RWPE2 (cell line): Measurements from ENCODE around the gene LMO7.

Experiments
- ATAC-seq: fragments of 200-7000 bp; cut with Tn5 transposase; 3 replicates; pipeline ENCODE4 v1.9.1; 2021; ENCODE audit warnings: low read depth
- DNase-seq: peaks from one replicate; pipeline ENCODE4 v3.0.0-alpha.2; 2020; ENCODE audit warnings: low spot score
- H3K27ac ChIP-seq: fragments of 450-650 bp; 2 replicates; pipeline ENCODE4 v1.5.1; 2017; ENCODE audit warnings: mild to moderate bottlenecking; ENCODE audit not compliant: poor library complexity, severe bottlenecking
- H3K27me3 ChIP-seq: fragments of 250-450 bp; sonication (Bioruptor Pico); 2 replicates; pipeline ENCODE4 v1.5.1; 2021; ENCODE audit warnings: mild to moderate bottlenecking, moderate library complexity; ENCODE audit not compliant: insufficient read depth, poor library complexity, severe bottlenecking
- H3K36me3 ChIP-seq: fragments of 250-450 bp; sonication (Bioruptor Pico); 2 replicates; pipeline ENCODE4 v1.5.1; 2020; ENCODE audit warnings: low read depth, mild to moderate bottlenecking, moderate library complexity
- H3K4me1 ChIP-seq: fragments of 250-450 bp; sonication (Bioruptor Pico); 2 replicates; pipeline ENCODE4 v1.5.1; 2021; ENCODE audit warnings: mild to moderate bottlenecking, moderate library complexity; ENCODE audit not compliant: insufficient read depth, poor library complexity, severe bottlenecking
- H3K4me3 ChIP-seq: fragments of 250-450 bp; sonication (Bioruptor Pico); 2 replicates; pipeline ENCODE4 v1.5.1; 2021; ENCODE audit warnings: mild to moderate bottlenecking, moderate library complexity; ENCODE audit not compliant: severe bottlenecking
- H3K9me3 ChIP-seq: fragments of 250-450 bp; sonication (Bioruptor Pico); 2 replicates; pipeline ENCODE4 v1.5.1; 2021; ENCODE audit warnings: mild to moderate bottlenecking, moderate library complexity; ENCODE audit not compliant: severe bottlenecking
- TF ChIP-seq, protein P1 (sequence below): fragments of 450-650 bp; IDR thresholded peaks from one replicate; pipeline ENCODE4 v1.5.1; 2017; ENCODE audit warnings: mild to moderate bottlenecking, moderate library complexity; ENCODE audit not compliant: poor library complexity, severe bottlenecking

Gene LMO7

DNA sequence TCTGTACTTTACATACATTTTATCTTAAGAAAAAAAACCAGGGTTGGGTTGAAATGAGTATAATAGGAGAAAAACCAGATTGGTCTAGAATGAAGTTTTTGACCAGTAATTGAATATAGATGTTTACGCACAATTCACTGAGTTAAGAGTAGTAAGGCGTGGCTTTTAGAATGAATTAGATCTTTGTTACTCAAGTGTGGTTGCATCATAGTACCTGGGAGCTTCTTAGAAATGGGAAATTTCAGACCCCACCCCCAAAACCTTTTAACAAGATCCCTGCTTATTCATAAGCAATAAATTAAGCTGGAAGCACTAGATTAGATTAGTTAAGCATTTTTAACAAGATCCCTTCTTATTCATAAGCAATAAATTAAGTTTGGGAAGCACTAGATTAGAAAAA, 28.7 kb upstream of the LMO7 start:
- ATAC-seq (no peak; the same call in 2 of the 3 replicates), DNase-seq (no peak)
- TF ChIP-seq, protein P1, sequence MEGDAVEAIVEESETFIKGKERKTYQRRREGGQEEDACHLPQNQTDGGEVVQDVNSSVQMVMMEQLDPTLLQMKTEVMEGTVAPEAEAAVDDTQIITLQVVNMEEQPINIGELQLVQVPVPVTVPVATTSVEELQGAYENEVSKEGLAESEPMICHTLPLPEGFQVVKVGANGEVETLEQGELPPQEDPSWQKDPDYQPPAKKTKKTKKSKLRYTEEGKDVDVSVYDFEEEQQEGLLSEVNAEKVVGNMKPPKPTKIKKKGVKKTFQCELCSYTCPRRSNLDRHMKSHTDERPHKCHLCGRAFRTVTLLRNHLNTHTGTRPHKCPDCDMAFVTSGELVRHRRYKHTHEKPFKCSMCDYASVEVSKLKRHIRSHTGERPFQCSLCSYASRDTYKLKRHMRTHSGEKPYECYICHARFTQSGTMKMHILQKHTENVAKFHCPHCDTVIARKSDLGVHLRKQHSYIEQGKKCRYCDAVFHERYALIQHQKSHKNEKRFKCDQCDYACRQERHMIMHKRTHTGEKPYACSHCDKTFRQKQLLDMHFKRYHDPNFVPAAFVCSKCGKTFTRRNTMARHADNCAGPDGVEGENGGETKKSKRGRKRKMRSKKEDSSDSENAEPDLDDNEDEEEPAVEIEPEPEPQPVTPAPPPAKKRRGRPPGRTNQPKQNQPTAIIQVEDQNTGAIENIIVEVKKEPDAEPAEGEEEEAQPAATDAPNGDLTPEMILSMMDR = no peak
- no peaks in the 10 kb centered on the region for H3K27me3 ChIP-seq
- no peak overlapping the region for H3K4me3 ChIP-seq
- H3K36me3 ChIP-seq = peaks cover 30% of the 10 kb centered on the region
- H3K9me3 ChIP-seq = no peaks in the 10 kb centered on the region
- no peak overlapping the region for H3K27ac ChIP-seq
- H3K4me1 ChIP-seq = peaks cover 8% of the 10 kb centered on the region

DNA sequence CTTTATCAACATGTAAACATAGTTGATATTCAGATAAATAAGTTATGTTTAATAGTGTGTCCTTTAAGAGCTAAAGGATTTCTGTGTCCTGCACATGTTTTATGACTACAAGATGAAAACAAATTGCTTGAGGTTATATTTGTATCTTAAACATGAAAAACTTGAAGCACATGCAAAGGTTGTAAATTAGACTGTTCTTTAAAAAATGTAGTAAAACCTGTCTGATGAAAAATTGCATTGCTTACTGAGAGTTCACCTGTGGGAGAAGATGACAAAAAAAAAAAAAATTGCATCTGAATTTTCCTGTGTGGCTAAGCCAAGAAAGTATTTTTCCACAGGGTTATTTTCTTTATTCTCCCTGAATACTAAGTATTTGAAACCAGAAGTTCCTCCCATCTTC, 25.7 kb upstream of the LMO7 start:
- Histone ChIP-seq H3K36me3 (peaks cover 9% of the 10 kb centered on the region; the same call in 1 of the 2 replicates), H3K9me3 (no peaks in the 10 kb centered on the region), H3K4me3 (no peak overlapping the region), H3K4me1 (peaks cover 8% of the 10 kb centered on the region), H3K27me3 (no peaks in the 10 kb centered on the region), H3K27ac (no peak overlapping the region)
- ATAC-seq (no peak), DNase-seq (no peak)
- TF ChIP-seq, protein P1 = no peak

- H3K9me3 ChIP-seq = no peaks in the 10 kb centered on the region
- TF ChIP-seq, protein P1 = no peak
- ATAC-seq (no peak), DNase-seq (no peak)
- no peak overlapping the region for H3K27ac ChIP-seq
- 0 out of 2 replicates have a peak, but pooled peaks cover 2% of the 10 kb centered on the region for H3K36me3 ChIP-seq
- peaks cover 4% of the 10 kb centered on the region for H3K4me1 ChIP-seq
- H3K4me3 ChIP-seq = no peak overlapping the region
- no peaks in the 10 kb centered on the region for H3K27me3 ChIP-seq
Observed at GRCh38 chr13:75612354-75612753, 23.8 kb upstream of the LMO7 start.

DNA sequence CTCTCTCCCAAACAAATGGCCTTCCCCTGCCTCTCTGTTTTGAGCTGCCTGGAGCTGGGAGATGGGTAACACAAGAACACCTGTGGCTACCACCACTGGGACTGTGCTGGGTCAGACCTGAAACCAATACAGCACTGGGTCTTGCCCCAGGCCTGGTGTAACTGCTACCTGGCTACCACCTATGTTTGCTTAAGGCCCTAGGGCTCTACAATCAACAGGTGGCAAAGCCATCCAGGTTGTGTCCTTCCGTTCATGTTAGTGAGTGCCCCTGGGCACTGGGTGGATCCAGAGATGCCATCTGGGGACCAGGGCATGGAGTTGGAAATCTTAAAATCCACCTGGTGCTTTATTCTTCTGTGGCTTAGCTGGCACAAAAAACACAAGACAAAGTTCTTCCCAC, 18.9 kb upstream of the LMO7 start:
- Histone ChIP-seq H3K9me3 (no peaks in the 10 kb centered on the region), H3K4me3 (no peak overlapping the region), H3K27me3 (no peaks in the 10 kb centered on the region), H3K4me1 (no peaks in the 10 kb centered on the region), H3K36me3 (no peaks in the 10 kb centered on the region), H3K27ac (no peak overlapping the region)
- DNase-seq (no peak), ATAC-seq (no peak)
- TF ChIP-seq, protein P1 = no peak

- H3K27ac ChIP-seq = no peak overlapping the region
Observed at GRCh38 chr13:75618308-75618707, 17.8 kb upstream of the LMO7 start.

More at GRCh38 chr13:75618308-75618707, 17.8 kb upstream of the LMO7 start:
- no peak overlapping the region for H3K4me3 ChIP-seq
- no peaks in the 10 kb centered on the region for H3K27me3 ChIP-seq
- no peaks in the 10 kb centered on the region for H3K4me1 ChIP-seq
- no peaks in the 10 kb centered on the region for H3K36me3 ChIP-seq
- TF ChIP-seq, protein P1 = no peak
- H3K9me3 ChIP-seq = no peaks in the 10 kb centered on the region
- DNase-seq (no peak), ATAC-seq (no peak)
